CD4-positive, alpha-beta T cell treated with Interleukin-10 for 1 hour (primary cell): ENCODE results near the gene RAMACL.
A peak's percentile ranks its signal among the peaks of the same experiment; 100 is the strongest.

Experiments
- DNase-seq: peaks from one replicate; pipeline ENCODE4 v3.0.0-alpha.2; 2020

The RAMACL gene

GRCh38 chr6:166572370-166573261, 13.9 kb downstream of the RAMACL start:
- DNase-seq = no peak

DNA sequence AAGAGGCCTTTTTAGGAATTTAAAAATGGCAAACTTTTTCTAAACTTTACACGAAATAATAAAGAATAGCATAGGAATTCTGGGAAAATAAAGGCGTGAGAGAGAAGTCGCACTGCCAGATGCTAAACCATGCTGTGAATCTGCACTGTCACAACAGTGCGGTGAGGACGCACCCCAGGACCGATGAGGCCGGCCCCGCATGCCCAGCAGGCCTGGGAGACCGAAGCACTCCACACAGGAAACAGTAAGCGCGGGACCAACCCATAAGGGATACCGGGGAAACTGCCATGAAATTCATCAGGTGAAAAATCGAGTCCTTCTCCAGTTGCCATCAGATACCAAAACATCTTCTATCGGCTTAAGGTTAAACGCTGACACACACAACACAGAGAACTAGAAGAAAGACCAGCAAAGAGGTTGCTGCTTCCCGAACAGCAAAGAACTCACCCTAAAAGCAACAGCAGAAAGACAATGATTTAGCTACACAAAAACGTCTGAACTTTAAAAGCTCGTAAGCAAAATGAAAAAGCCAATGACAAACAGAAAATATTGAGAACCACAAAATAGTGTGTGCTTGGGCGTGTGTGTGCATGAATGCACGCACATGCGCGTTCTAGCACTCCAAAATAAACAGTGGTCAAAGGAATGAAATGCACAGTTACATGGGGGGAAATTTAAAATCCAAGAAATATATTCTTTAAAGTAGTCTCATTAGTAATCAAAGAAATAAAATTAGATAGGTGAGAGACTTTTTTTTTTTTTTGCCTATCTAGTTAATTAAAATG, 15.4 kb downstream of the RAMACL start:
- DNase-seq = no peak

DNA sequence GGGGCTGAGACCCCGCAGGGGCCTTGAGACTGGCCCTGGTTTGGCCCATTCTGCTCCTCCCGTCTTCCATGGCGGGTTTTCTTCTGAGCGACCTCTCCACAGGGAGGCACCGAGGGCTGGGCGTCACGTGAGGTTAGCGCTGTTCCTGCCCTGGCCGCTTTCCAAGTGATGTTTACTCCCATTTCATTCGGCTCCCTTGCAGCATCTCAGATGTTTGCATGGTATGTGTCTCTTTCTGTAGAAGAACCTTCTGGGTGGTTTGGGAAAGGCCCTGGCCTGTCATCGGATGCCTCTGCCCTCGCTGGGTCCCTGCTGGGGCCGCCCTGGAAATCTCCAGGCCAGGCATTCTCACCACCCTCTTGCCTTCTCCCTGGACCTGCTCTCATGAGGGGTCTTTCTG, 17.3 kb downstream of the RAMACL start:
- no peak for DNase-seq

- DNase-seq = no peak
Measured at GRCh38 chr6:166567813-166568212, 18.7 kb downstream of the RAMACL start.

GRCh38 chr6:166567107-166567506, 19.4 kb downstream of the RAMACL start:
- no peak for DNase-seq

- DNase-seq = no peak
Measured at GRCh38 chr6:166566026-166567011, 20.2 kb downstream of the RAMACL start.

DNA sequence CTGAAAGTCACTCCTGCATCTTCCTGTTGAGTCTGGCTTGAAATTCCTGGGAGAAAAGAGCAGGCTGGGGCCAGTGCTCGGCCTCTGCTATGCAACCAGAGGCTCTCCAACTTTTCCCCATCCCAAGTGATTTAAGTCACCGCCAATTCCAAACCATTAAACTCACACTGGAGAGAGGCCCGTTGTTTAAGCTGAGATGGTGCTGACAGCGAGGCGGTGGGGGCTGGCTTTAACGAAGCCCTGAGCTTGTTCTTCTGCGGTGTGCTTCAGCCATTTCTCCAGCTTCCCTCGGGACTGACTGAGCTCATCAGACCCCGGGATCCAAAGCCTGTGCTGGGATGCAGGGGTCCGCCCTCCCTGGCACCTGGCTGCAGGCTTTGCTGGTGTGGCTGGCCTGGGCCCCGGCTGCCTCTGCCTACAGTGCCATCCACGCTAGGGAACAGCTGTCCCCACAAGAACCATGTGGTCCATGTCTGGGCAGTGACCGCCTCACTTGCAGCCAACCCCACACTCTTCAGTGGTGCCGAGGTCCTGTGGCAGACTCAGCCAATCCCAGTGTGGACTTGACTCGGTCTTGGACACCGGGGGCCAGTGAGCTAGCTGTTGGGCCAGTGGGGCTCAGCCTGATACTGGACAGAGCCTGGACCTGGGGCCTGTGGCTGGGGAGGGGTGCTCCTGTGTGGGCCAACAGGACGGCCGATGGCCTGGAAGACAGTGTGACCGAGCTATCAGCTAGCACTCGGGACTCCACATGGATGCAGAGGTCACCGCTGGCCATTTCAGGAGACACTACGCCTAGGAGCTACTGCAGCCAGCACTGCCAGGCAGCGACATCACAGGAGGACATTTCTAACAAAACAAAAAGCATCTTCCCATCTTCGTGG, 21.2 kb downstream of the RAMACL start:
- no peak for DNase-seq

DNA sequence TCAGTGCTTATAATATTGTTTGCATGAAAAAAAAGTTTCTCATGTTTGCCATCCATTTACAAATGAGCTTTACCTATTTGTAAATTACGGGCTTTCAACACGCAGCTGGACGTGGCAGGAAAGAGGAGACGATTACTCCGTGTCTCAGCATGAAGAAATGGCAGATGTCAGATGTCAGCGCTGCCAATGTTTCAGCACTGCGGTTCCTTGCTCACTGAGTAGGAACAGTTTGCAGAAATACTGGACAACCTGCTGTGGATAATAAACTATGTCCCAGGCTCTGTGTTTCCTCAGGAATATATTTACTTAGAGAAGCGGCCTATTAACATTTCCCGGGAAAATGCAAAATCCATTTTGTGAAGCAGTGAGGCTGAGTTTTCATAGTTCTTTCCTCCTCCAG, 22.7 kb downstream of the RAMACL start:
- DNase-seq = no peak

- DNase-seq = no peak
Measured at GRCh38 chr6:166563200-166563599, 23.3 kb downstream of the RAMACL start.

- DNase-seq = no peak
Measured at GRCh38 chr6:166562726-166563125, 23.8 kb downstream of the RAMACL start.

GRCh38 chr6:166561771-166562359, 24.6 kb downstream of the RAMACL start:
- no peak for DNase-seq

DNA sequence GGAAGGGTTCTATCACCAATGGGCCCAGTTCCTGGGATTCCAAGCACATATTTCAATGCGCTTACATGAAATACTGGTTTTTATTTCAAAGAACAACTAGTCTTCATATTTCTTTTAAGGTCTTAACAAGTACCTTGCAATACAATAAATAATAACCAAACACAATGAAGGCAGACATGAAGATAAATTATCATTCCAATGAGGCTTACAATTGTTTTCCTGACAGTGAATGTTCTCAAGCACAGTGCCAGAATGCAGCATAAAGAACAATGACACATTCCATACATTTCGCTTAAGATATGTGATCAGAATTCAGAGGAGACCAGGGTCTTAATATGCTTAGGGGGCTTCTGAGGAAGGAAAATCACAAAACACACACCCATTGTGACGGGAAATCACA, 26.3 kb downstream of the RAMACL start:
- DNase-seq = no peak

GRCh38 chr6:166559662-166560061, 26.8 kb downstream of the RAMACL start:
- no peak for DNase-seq

DNA sequence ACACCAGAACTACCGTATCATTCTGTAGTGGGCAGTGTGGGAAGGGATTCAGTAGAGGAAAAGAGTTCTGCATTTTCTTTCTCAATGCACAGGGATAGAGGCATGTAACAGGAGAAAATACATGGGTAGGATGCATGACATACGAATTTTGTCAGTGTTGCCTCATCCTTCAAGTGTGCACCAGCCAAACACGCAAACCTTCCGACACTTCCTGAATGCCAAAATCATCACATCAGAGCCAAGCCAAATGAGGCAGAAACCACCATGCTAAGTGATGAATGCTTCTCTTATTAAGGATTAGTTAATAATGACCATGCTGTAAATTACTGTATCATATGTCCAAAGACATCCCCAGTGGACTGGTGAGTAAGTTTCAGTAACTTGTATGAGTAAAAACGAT, 27.3 kb downstream of the RAMACL start:
- DNase-seq = no peak

GRCh38 chr6:166558156-166559005, 28.1 kb downstream of the RAMACL start:
- no peak for DNase-seq

DNA sequence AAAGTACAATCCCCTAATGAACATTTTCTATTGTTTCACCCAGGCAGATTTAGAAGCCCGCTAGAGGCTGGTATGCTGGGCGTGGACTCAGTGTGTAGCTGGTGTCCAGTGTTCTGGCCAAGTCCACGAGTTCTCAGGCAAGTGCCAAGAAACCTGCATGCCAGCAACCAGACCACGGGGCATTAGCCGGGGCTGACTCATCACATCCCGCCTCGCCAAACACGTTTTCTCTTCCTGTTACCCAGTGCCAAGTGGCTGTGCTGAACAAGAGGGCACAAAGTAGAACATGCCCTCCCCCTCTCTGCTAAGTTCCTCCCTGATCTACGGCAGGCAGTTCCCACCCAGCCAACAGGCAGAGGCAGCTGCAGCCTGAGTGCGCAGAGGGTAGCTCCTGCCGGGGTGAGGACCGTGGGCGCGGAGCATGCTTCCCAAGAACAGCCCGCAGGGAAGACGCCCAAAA, 29.6 kb downstream of the RAMACL start:
- DNase-seq = peak; percentile 5

GRCh38 chr6:166556336-166556735, 30.1 kb downstream of the RAMACL start:
- DNase-seq = no peak

DNA sequence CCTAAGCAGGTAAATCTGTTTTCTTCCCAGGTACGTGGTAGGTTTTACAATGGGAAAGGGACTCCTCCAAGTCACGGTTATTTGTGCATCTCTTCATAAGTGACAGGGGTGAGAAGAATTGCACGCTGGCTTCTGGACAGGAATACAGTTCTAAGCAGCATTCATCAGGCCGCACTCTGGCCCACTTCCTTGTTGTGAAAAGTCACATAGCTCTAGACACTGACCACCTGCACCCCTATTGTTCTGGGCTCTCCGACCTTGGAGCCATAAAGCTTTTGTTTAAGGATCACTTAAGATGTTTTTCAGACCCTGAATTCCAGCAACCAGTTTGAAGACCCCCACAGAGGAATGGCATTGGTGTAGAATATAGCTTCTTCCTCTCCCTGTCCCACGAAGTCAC, 31.4 kb downstream of the RAMACL start:
- no peak for DNase-seq

GRCh38 chr6:166554316-166554715, 32.2 kb downstream of the RAMACL start:
- DNase-seq = no peak

DNA sequence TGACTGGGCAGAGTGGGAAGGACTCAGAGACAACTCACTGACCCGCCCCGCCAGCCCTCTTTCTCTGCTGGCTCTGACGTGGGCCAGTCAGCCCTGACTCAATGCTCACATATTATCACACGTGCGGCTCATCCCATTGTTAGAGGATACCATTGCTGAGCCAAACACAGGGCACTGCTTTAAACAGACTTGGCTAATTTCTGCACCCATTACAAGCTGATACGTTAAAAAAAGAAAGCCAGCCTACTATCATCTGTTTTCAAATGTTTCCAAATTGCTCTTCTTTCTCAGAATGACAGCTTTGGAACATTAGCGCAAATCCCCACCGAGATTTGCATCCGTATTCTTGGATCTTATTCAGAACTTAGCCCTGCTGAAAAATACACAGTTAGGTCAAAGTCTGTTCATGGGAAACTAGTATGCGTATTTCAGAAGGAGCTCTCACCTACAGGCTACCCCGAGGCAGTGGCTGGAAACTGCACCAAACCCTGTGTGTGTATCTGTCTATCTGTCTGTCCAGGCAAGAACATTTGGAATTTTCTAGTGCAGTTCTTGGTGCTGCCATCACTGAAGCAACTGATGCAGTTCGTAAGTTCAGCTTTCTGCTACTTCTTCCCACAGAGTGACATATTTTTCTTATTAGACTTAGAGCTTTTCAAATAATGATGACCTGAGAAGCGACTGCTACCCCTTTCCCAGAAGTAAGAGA, 32.8 kb downstream of the RAMACL start:
- DNase-seq = no peak
